SK-N-DZ (cell line): ENCODE measurements around the gene TRMT61A.
"Not testable (repeated sequence)": the region's sequence is repeated elsewhere in the genome, so short reads cannot be mapped to it uniquely, and the experiment has no call there.

Experiments used
- DNase-seq: peaks from one replicate; pipeline ENCODE4 v3.0.0-alpha.2; 2015; ENCODE audit warnings: low spot score

The TRMT61A gene

GRCh38 chr14:103508521-103509329 lies 20.3 kb upstream of the TRMT61A start:
- DNase-seq, result no peak

- DNase-seq, result no peak
Measured at GRCh38 chr14:103509864-103510723, 18.9 kb upstream of the TRMT61A start.

- DNase-seq, result no peak
Measured at GRCh38 chr14:103510724-103511693, 18.0 kb upstream of the TRMT61A start.

- not testable (repeated sequence) for DNase-seq
Measured at GRCh38 chr14:103512180-103512579, 16.8 kb upstream of the TRMT61A start.

GRCh38 chr14:103512701-103513611 lies 16.0 kb upstream of the TRMT61A start:
- DNase-seq, result no peak

- no peak for DNase-seq
Measured at GRCh38 chr14:103514596-103515421, 14.2 kb upstream of the TRMT61A start.

GRCh38 chr14:103516426-103517173 lies 12.4 kb upstream of the TRMT61A start:
- no peak for DNase-seq

- no peak for DNase-seq
Measured at GRCh38 chr14:103517174-103517566, 11.8 kb upstream of the TRMT61A start.

GRCh38 chr14:103517721-103518421 lies 11.1 kb upstream of the TRMT61A start:
- no peak for DNase-seq

- DNase-seq, result peak; percentile 47
Measured at GRCh38 chr14:103518422-103519042, 10.5 kb upstream of the TRMT61A start.

- no peak for DNase-seq
Measured at GRCh38 chr14:103519043-103519836, 9.8 kb upstream of the TRMT61A start.

GRCh38 chr14:103519837-103520212 lies 9.2 kb upstream of the TRMT61A start:
- DNase-seq, result no peak

- no peak for DNase-seq
Measured at GRCh38 chr14:103520269-103520656, 8.7 kb upstream of the TRMT61A start.

- DNase-seq, result peak; percentile 74
Measured at GRCh38 chr14:103520657-103521437, 8.1 kb upstream of the TRMT61A start.

GRCh38 chr14:103521438-103521950 lies 7.5 kb upstream of the TRMT61A start:
- no peak for DNase-seq
